Coronary artery (tissue), 2 donors: Measurements from ENCODE around the gene CARD16.
"Not testable (repeated sequence)": the region's sequence is repeated elsewhere in the genome, so short reads cannot be mapped to it uniquely, and the experiment has no call there.

Experiments
- DNase-seq: peaks from one replicate; pipeline ENCODE4 v3.0.0-alpha.2; 2017; ENCODE audit warnings: low spot score
- H3K27ac ChIP-seq, 2 donors: fragments of 200-600 bp; sonication (generic); one replicate each; pipeline ENCODE4 v1.5.1; 2016 to 2019
- H3K4me3 ChIP-seq: fragments of 200-600 bp; sonication (generic); 2 replicates; pipeline ENCODE4 v1.5.1; 2016; ENCODE audit warnings: mild to moderate bottlenecking, moderate library complexity
- TF ChIP-seq, protein P1 (sequence below): fragments of 200-600 bp; sonication (generic); IDR thresholded peaks from one replicate; pipeline ENCODE4 v1.5.1; 2019; ENCODE audit warnings: antibody characterized with exemption

The CARD16 gene

DNA sequence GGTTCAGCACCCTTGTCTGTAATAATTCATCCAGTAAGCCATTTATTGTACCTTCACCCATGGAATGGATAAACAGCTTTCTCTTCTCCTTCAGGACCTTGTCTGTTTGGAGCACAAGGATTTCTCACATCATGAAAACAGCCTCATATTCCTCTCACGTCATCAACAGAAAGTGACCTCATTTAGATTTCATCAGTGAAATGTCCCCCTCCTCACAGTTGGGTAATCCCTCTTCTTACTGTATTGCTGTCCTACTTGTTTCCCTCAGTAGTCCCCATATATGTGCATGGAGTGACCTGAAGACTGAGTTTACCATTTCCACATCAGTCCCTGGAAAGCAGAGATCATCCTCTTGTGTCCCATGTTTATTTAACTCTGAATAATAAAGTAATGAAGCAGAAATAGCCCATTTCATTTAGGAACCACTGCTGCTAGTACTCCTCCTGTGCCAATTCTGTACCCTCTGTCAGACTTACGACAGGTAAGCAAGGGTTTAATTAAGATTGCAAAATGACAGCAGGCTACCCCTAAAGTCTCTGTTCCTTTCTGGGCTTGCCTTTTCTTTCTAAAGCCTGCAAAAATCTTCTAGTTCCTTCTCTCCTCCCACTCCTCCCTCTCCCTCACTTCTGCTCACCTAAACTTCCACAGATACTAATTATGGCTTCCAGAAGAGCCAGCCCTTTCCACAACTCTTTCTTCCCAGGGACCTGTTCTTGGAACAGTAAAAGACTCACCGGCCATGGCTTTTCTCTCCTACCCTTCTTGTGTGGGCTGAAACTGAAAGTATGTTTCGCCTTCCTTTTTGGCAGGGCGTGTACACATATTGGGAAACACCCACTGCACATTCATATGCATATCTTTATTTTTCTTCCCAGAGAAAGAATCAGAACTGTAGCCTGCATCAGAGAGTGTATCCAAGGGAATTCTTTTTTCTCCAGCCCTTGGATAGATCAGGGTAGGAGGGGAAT is at the start of gene CARD16:
CARD16 (minus strand) TSS at position 779 of the 968 bp plus-strand sequence; CDS start at position 741, 38 bp downstream.
- H3K27ac ChIP-seq: peak within 1 kb of the TSS; percentile 1 to 17
- not testable (repeated sequence) for DNase-seq

DNA sequence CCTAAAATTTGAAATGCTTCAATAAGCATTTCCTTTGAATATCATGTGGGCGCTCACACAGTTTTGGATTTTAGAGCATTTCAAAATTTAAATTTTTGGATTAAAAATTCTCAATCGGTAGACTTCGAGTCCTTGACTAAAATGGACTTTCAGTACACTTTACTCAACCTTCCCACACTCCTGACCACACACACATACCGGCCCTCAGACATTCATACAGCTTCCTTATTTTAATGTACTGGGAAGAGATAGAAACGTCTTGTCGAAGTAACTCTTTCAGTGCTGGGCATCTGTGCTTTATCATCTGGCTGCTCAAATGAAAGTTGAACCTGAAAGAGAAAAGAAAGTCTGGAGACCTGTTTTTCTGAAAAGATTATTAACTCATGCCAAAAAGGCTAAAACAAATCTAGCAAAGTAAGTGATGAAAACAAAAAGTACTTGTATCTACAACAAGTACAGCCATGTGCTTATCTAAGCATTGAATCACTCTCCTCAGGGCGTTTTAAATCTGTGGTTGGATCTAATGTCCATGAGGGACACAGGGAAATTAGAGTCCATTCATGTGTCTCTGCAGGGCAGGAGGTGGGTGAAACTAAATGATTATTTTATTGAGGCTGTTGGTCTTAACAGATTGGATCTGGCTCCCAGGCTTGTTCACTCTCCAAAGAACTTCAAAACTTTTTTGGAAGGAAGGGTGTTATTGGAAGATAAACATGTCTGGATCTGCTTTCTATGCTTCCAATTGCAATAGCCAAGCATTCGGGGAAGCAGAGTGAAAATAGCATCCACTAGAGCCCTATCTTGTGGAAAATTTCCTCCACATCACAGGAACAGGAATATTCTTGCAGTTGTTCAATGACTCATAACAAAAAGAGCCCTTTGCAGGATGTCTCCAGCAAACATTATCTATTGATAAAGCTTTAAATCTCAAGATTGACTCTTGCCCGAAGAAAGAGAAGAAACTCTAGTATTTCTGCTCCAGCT is 47.4 kb upstream of the CARD16 start:
- H3K27ac ChIP-seq: no peak overlapping the region
- no peak for DNase-seq
- no peak overlapping the region for H3K4me3 ChIP-seq
- TF ChIP-seq, protein P1, sequence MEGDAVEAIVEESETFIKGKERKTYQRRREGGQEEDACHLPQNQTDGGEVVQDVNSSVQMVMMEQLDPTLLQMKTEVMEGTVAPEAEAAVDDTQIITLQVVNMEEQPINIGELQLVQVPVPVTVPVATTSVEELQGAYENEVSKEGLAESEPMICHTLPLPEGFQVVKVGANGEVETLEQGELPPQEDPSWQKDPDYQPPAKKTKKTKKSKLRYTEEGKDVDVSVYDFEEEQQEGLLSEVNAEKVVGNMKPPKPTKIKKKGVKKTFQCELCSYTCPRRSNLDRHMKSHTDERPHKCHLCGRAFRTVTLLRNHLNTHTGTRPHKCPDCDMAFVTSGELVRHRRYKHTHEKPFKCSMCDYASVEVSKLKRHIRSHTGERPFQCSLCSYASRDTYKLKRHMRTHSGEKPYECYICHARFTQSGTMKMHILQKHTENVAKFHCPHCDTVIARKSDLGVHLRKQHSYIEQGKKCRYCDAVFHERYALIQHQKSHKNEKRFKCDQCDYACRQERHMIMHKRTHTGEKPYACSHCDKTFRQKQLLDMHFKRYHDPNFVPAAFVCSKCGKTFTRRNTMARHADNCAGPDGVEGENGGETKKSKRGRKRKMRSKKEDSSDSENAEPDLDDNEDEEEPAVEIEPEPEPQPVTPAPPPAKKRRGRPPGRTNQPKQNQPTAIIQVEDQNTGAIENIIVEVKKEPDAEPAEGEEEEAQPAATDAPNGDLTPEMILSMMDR: no peak

More for the DNA sequence above, at the start of gene CARD16:
- peak within 1 kb of the TSS; percentile 58 for H3K4me3 ChIP-seq

DNA sequence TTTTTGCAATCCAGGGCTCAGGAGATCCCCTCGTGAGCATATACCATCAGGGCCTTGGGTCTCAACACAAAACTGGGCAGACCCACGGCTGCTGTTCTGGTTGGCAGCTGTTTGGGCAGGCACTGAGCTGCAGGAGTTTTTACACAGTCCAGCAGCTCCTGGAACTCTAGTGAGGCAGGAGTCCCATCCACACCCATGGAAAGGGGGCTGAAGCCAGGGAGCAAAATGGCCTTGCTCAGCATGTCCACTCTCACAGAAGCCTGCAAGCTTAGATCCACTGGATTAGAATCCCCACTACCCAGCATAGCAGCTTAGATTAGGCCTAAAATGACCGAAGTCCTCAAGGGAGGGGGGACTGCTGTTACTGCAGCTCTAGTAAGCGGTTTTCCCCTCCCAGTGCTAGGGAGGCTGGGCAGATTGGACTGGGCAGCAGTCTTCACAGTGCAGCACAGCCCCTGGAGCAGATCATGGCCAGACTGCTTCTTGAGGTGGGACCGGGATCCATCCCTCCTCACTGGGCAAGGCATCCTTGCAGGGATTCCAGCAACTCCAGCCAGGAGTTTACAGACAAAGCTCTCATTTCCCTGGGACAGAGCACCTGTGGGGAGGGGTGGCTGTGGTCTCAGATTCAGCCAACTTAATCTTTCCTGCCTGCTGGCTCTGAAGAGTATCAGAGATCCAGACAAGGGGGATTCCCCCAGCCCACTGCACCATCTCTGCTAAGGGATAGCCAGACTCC is 36.4 kb upstream of the CARD16 start:
- TF ChIP-seq, protein P1: no peak
- no peak for DNase-seq
- H3K27ac ChIP-seq: no peak overlapping the region
- no peak overlapping the region for H3K4me3 ChIP-seq

DNA sequence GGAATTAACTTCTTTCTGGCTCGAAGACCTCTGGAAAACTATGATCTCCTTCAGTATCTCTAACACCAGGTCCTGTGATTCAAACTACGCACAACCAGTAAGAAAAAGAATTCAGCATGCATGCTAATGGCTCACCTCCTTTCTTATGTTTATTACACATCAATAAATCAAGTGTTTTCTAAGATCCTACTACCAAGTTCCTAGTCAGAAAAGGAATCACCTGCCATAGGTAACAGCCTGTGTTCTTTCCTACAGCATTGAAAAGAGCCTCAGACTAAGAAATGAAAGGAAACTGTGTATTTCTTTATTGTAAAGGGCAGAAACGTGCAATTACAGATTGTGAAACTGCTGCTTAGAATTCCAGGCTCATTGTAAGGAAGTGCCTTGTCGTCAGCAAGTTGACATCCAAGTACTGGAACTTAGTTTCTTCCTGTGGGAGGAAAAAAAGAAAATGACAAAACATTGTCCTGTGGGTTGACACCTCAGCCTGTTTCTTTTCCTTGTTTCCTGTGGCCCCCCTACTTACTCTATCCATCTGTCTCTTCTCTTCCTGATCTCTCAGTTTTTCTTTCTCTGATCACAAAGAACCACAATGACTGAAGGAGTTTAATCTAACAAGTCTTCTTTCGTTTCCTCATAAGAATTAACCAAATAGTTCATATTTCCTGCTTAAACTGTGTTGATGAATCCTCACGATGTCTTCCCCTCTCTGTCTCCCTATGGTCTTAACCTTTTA is 35.2 kb upstream of the CARD16 start:
- H3K4me3 ChIP-seq, H3K27ac ChIP-seq, DNase-seq: not testable (repeated sequence)

DNA sequence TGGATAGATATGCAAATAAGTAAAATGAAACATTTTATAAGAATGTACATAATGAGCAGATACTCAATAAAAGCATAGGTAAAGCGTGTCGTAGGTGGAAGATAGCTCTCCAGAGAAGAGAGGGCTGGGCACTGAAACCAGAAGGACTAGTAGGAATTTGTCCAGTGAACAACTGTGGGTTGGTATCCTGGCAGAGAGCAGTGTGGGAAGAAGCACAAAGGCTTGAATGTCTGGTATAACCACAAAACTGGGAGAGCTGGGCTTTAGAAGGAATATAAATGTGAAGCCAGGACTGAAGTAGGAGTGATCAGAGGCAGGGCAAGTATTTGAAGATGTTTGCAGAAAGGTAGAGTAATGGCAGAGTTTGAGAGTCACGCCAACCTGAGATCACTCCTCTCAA is 33.1 kb upstream of the CARD16 start:
- H3K4me3 ChIP-seq: no peak overlapping the region
- TF ChIP-seq, protein P1: no peak
- H3K27ac ChIP-seq: no peak overlapping the region
- DNase-seq: no peak

DNA sequence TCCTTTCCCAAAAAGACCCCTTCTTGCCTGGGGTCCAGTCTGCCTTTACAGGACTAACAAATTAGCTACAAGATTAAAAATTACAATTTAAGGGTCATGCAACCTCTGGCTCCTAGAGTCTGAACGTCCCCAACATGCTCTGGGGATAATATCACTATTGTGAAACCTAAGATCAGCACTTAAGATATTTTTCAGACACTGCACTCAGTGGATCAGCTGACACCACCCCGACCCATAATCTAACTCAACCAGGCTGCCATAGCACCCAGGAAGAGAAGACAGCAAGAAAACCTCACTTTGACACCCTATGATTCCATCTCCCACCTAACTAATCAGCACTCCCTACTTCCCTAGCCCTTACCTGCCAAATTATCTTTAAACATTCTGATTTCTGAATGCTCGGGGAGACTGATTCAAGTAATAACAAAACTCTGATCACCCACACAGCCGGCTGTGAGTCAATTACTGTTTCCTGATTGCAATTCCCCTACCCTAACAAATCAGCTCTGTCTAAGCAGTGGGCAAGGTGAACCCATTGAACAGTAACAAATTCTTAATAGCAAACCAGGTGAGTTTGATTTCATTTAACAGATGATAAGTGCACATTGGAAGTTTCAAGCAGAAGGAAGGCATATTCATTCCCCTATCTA is 32.1 kb upstream of the CARD16 start:
- H3K27ac ChIP-seq, DNase-seq, H3K4me3 ChIP-seq: not testable (repeated sequence)

DNA sequence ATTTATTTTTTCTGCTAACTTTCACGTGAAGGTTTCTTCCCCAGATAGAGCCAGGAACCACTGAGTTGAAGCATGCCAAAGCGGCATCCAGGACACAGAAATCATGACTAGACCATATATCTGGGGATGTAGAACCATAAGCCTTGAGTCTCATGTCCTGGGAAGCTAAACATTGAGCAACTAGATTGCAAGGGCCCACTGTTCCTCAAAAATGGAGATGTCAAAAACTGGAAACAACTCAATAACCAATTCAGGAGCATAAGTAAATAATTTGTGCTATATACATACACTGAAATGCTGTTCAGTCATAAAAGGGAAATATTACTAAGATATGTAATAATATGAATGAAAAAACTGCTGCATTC is 29.0 kb upstream of the CARD16 start:
- Histone ChIP-seq H3K4me3 (no peak overlapping the region), H3K27ac (no peak overlapping the region)
- no peak for DNase-seq
- TF ChIP-seq, protein P1: no peak
